GM19035 (cell line): ENCODE measurements around the gene DMRT2.

Experiments
- ATAC-seq: cut with Tn5 transposase; IDR thresholded peaks from one replicate; pipeline ENCODE4 v1.9.1; 2021; ENCODE audit not compliant: unreplicated experiment

DMRT2 gene

GRCh38 chr9:1050125-1050895 is at the start of gene DMRT2:
TSS of gene DMRT2 (plus strand) at chr9:1050357. CDS start at chr9:1051614, 1,257 bp downstream.
- ATAC-seq, result peak; percentile 75

GRCh38 chr9:1001838-1002237 is 48.3 kb upstream of the DMRT2 start:
- ATAC-seq, result no peak

- no peak for ATAC-seq
These were observed 47.5 kb upstream of the DMRT2 start for GRCh38 chr9:1002678-1003077.

DNA sequence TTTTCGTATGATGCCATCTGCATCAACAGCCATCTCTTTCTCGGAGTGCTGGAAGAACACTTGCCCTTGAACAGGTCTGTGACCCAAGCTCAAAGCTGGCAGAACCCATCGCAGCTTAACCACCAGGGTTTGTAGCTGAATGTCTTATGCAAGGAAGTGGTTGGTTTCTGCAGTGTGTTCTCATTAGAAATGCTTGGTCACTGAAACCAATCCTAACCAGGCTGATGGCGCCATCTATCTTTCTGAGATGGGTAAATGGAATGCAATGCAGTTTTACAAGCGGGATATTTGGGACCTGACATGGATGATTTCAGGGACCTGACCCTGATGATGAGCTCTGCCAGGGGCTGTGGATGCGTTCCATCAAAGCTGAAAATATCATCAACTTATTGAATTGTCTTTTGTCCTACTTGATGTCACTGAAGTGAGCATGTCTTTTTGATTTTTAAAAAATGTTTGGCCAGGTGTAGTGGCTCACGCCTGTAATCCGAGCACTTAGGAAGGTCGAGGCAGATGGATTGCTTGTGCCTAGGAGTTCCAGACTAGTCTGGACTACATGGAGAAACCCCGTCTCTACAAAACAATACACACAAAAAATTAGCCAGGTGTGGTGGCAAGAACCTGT is 45.0 kb upstream of the DMRT2 start:
- peak; percentile 54 for ATAC-seq

DNA sequence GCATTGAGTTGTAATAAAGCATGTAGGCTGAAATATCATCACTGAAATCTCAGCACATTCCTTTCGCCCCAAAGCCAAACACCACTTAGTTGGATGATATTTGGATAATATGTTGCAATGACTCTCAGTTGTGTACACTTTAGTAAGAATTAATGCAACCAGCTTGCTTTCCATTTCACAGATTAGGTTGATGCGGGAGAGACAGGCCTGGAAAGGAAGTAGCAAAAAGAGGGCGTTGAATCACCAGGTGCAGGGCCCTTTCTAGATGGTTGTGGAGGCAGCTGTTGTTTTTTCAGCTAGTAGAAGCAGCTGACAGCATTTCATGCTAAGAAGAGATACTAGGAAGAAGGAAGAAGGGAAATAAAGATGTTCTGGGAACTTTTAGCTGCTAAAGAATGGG is 42.8 kb upstream of the DMRT2 start:
- no peak for ATAC-seq

GRCh38 chr9:1008216-1008615 is 41.9 kb upstream of the DMRT2 start:
- ATAC-seq, result no peak

GRCh38 chr9:1009101-1009707 is 41.0 kb upstream of the DMRT2 start:
- ATAC-seq, result peak; percentile 91

DNA sequence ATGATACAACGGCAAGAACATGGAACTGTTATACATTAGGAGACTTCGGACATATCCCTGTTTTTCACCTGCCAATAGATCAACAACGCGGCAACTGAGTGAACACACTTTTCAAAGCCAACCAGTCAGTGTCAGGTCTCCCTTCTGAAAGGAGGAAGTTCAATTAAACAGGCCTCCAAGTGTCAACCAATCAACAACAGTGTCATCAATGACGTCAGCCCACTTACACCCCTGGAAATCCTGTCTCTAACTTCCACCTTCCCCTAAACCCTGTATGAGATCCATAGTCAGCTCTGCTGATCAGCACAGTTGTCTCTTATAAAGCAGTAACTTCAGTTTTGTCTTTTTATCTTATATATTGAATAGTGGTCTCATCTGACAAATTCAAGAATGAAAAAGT is 37.1 kb upstream of the DMRT2 start:
- no peak for ATAC-seq

DNA sequence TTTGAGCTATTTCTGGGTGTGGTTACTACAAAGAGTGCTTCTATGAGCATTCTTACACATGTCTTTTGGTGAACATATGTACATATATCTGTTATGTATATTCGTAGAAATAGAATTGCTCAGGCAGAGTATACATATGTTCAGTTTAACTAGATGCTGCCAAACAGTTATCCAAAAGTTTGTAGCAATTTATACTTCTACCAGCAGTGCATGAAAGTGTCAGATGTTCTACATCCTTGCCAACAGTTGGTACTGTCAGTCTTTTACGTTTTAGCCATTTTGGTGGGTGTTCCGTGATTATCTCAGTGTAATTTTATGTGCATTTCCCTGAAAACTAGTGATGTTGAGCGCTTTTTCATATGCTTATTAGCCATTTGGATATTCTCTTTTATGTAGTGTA is 35.9 kb upstream of the DMRT2 start:
- ATAC-seq, result no peak

GRCh38 chr9:1014640-1015039 is 35.5 kb upstream of the DMRT2 start:
- ATAC-seq, result no peak

GRCh38 chr9:1018121-1018520 is 32.0 kb upstream of the DMRT2 start:
- ATAC-seq, result no peak

DNA sequence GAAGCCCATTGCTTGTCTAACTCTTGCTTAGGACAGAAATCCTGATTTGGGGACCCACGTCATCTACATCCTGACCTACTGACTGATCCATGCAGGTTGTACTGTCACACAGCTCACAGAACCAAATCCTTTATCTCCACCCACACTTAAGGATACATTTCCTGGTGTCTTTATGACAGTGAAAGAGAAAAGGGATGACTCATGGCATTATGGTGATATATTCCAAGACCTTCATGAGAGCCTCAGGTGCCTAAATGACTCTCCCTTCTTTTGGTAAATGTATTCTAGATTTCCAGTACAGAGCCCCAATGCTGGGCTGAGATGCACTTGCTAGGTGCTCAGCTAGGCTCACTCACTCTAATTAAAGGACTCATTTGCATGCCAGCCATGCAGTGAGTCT is 26.0 kb upstream of the DMRT2 start:
- ATAC-seq, result no peak

GRCh38 chr9:1025131-1025530 is 25.0 kb upstream of the DMRT2 start:
- no peak for ATAC-seq

DNA sequence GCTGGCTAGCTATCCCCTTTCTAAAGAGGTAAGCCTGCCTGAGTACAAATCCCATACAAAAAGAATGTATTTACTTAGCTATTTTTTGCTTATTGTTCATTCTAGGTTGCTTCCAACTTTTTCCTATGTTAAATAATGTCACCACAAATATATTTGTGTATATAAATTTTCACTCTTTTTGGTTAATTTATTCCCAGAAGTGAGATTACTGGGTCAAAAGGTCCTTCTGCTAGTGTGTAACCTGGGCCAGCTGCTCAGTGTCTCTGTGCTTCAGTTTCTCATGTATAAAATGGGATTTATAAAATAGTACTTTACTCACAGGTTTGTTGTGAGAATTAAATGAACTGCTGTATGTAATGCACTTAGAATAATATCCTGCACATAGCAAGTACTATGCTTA is 23.9 kb upstream of the DMRT2 start:
- ATAC-seq, result no peak

DNA sequence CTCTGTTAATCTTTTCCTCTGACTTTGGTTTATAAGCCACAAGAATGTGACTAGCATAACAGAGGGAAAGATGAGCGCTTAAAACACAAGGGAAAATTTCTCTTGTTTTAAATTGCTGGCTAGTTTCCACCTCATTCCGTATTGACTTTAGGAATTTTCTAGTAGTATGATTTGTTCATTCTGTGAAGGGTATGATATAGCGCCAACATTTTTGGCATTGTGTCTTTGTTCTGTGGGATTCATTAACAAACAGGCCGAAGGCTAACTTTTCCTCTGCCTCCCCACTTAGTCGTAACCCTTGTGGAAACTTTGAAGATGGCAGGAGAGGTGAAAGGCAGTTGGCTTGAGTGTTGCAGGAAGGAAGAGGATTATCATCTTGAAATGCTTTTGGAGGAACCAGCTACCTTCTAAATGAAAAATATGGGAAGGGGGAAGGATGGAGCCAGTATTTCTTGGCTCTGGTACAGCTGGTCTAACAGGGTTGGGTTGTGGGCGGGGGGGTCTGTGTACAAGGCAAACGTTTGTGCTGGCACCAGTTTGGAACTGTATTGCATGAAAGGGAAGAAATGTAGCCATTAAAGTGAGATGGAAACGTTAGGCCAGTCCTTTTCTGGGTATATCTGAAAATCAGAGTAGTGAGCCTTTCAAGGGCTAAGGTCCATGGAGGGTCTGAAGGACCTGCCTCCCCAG is 21.5 kb upstream of the DMRT2 start:
- ATAC-seq, result no peak

- ATAC-seq, result no peak
These were observed 18.1 kb upstream of the DMRT2 start for GRCh38 chr9:1031951-1032601.

DNA sequence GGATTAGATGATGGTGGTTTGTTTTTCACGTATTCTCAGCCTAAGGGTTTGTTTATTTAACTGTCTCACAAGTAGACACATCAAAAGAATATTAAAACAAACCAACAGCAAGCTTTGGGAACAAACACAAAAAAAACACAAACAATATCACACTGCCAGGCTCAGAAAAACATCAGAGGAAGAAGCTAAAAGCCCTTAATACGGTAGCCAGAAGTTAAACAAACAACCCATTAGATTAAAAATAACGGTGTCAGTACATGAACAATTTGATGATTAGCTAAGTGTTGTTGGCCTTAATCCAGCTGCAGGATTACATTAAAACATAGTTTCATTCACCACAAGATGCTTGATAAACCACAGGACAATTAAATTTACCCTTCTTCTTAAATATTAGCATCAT is 15.9 kb upstream of the DMRT2 start:
- no peak for ATAC-seq

DNA sequence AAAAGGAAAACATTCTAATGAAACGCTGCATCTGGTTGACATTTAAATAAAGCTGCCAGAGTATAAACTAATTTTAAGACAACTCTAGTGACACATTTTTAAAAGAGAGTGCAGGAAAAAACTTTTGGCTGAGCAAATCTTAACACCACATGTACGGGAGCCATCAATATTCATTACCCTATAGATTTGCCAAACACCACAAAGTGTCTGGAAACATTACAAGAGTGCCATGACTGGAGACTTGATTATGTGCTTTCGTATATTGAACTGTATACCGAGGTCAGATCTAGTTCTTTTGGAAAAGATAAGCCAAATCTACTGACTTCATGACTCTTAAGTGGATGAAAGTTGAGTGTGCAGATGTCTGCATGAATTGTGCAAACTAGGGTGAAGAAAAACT is 10.6 kb upstream of the DMRT2 start:
- no peak for ATAC-seq

DNA sequence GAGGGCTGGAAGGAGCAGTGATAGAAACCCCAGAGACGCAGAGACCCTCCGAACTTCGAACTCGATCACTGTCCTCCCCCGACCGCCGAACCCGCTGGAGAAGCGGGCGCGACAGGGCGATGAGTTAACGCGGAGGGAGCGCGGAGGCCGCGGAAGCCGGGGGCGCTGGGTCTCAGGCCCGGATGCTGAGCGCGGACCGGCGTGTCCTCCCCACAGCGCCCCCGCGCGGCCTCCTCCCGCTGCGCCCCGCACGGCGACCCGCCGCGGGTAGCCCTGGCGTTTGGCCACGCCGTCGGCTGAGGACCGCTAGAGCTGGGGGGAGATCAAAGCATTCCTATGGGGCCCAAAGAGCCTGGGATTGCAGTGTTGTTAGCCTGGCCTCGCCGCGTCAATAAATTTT is 7.7 kb upstream of the DMRT2 start:
- no peak for ATAC-seq

DNA sequence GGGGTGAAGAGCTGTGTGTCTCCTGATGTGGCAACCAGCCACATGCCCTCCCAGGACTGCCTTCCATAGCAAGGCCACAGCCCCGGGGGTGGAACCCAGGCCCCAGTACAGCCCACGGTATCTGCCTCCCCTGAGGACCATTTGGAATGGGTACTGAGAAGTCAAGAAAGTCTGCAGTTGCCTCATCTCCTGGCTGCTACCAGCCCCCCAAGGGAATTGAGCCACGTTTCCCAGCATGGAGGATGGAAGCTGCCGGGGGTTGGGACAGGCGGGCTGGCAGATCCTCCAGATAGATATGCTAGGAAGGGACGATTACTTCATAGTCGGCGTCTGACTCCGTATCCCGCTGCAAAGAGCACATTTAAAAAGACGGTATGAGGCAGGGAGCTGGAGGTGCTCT is 5.5 kb upstream of the DMRT2 start:
- no peak for ATAC-seq
